Measurements from ENCODE around the gene PPP3CB.

Gene PPP3CB

GRCh38 chr10:73501651-73502050 lies 5.8 kb upstream of the PPP3CB start:
- Histone ChIP-seq H3K36me3 (ENCODE audit: low read depth) (0 out of 2 replicates have a peak, but pooled peaks cover 7% of the 10 kb centered on the region), H3K27me3 (ENCODE audit: insufficient read depth, poor library complexity, severe bottlenecking) (no peaks in the 10 kb centered on the region), H3K4me1 (ENCODE audit: insufficient read depth, poor library complexity, severe bottlenecking) (peaks cover 1% of the 10 kb centered on the region), H3K9me3 (ENCODE audit: severe bottlenecking) (no peaks in the 10 kb centered on the region), H3K4me3 (ENCODE audit: severe bottlenecking) (no peak overlapping the region), H3K27ac (ENCODE audit: poor library complexity, severe bottlenecking) (no peak overlapping the region)
- DNase-seq (ENCODE audit: low spot score) (no peak), ATAC-seq (ENCODE audit: low read depth) (peak; percentile 31; the same call in 1 of the 3 replicates)
- no peak for TF ChIP-seq CTCF (IDR thresholded peaks at IDR 0.05; ENCODE audit: poor library complexity, severe bottlenecking)

DNA sequence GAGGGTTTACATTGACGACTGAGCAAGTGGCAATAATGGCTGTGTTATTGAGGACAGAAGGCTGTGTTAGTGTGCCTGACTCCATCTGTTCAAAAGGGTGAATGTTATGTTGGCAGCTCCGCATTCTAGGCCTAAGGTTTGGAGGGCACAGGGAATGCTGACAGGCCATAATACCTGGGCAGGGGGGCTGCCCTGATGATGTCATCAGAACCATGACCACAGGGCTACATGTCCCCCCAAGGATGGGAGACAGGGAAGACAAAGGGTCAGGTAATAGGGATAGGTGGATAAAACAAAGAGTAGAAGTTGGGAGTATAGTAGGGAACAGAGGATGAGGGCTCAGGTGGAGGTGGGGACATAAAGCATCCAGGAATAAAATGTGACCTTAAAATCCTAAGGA lies 1.8 kb upstream of the PPP3CB start:
- TF ChIP-seq CTCF (IDR thresholded peaks at IDR 0.05; ENCODE audit: poor library complexity, severe bottlenecking), result no peak
- Histone ChIP-seq H3K9me3 (ENCODE audit: severe bottlenecking) (no peaks in the 10 kb centered on the region), H3K27ac (ENCODE audit: poor library complexity, severe bottlenecking) (no peak overlapping the region), H3K4me3 (ENCODE audit: severe bottlenecking) (no peak overlapping the region), H3K4me1 (ENCODE audit: insufficient read depth, poor library complexity, severe bottlenecking) (peaks cover 21% of the 10 kb centered on the region), H3K27me3 (ENCODE audit: insufficient read depth, poor library complexity, severe bottlenecking) (no peaks in the 10 kb centered on the region), H3K36me3 (ENCODE audit: low read depth) (0 out of 2 replicates have a peak, but pooled peaks cover 3% of the 10 kb centered on the region)
- ATAC-seq (ENCODE audit: low read depth), result no peak
- no peak for DNase-seq (ENCODE audit: low spot score)

DNA sequence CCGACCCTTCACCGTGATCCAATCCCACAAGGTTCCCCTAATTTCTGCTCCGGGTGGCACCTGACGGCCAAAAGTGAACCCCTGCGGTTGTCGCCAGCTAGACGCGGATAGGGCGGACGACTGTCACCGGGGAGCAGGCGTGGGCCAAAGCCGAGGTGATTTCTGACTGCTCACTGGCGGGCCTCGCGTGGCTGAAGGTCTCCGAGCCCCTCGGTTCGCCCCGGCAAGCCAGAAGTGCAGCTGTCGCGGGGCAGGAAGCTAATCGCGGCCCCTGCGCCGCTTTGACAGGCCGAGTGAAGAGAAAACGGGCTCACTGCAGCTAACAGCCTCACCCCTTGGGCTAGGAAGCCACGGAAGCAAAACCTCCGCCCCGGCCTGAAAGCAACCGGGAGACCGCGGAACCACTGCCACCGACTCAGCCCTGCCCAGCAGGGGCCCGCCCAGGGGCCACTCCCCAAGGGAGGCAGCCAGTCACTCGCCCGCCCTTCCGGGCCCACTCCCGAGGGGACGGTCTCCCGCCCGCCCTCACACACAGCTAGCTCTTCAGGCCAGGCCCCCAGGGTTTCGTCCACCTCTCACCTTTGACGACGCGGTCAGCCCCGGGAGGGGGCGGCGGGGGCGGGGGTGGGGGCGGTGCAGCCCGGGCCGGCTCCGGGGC lies 469 bp downstream of the PPP3CB start:
- Histone ChIP-seq H3K9me3 (ENCODE audit: severe bottlenecking) (no peaks in the 10 kb centered on the region), H3K27ac (ENCODE audit: poor library complexity, severe bottlenecking) (peak overlapping the region; percentile 83), H3K27me3 (ENCODE audit: insufficient read depth, poor library complexity, severe bottlenecking) (no peaks in the 10 kb centered on the region), H3K36me3 (ENCODE audit: low read depth) (peaks cover 2% of the 10 kb centered on the region; the same call in 1 of the 2 replicates), H3K4me3 (ENCODE audit: severe bottlenecking) (peak overlapping the region; percentile 81), H3K4me1 (ENCODE audit: insufficient read depth, poor library complexity, severe bottlenecking) (peaks cover 21% of the 10 kb centered on the region)
- TF ChIP-seq CTCF (IDR thresholded peaks at IDR 0.05; ENCODE audit: poor library complexity, severe bottlenecking), result no peak
- DNase-seq (ENCODE audit: low spot score) (peak; percentile 93), ATAC-seq (ENCODE audit: low read depth) (peak; percentile 91)

- DNase-seq (ENCODE audit: low spot score), result no peak
- Histone ChIP-seq H3K27ac (ENCODE audit: poor library complexity, severe bottlenecking) (peak overlapping the region; percentile 83), H3K4me3 (ENCODE audit: severe bottlenecking) (peak overlapping the region; percentile 81), H3K9me3 (ENCODE audit: severe bottlenecking) (no peaks in the 10 kb centered on the region), H3K4me1 (ENCODE audit: insufficient read depth, poor library complexity, severe bottlenecking) (peaks cover 21% of the 10 kb centered on the region), H3K36me3 (ENCODE audit: low read depth) (peaks cover 4% of the 10 kb centered on the region; the same call in 1 of the 2 replicates), H3K27me3 (ENCODE audit: insufficient read depth, poor library complexity, severe bottlenecking) (no peaks in the 10 kb centered on the region)
- no peak for ATAC-seq (ENCODE audit: low read depth)
- no peak for TF ChIP-seq CTCF (IDR thresholded peaks at IDR 0.05; ENCODE audit: poor library complexity, severe bottlenecking)
Measured at GRCh38 chr10:73494877-73495225, 973 bp downstream of the PPP3CB start.

DNA sequence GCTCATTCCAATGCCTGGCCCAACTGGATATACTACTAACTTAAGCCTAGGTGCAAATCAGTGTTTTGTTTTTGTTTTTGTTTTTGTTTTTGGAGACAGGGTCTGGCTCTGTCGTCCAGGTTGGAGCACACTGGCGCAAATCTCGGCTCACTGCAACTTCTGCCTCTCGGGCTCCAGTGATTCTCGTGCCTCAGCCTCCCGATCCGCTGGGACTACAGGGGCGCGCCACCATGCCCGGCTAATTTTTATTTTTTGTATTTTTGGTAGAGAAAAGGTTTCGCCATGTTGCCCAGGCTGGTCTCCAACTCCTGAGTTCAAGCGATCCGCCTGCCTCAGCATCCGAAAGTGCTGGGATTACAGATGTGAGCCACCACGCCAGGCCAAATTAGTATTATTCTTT lies 1.6 kb downstream of the PPP3CB start:
- peaks cover 4% of the 10 kb centered on the region; the same call in 1 of the 2 replicates for H3K36me3 ChIP-seq (ENCODE audit: low read depth)

More for the DNA sequence above, 1.6 kb downstream of the PPP3CB start:
- ATAC-seq (ENCODE audit: low read depth), result no peak
- peak overlapping the region; percentile 83 for H3K27ac ChIP-seq (ENCODE audit: poor library complexity, severe bottlenecking)
- TF ChIP-seq CTCF (IDR thresholded peaks at IDR 0.05; ENCODE audit: poor library complexity, severe bottlenecking), result no peak
- H3K4me1 ChIP-seq (ENCODE audit: insufficient read depth, poor library complexity, severe bottlenecking), result peaks cover 21% of the 10 kb centered on the region
- no peaks in the 10 kb centered on the region for H3K9me3 ChIP-seq (ENCODE audit: severe bottlenecking)
- no peak for DNase-seq (ENCODE audit: low spot score)
- H3K4me3 ChIP-seq (ENCODE audit: severe bottlenecking), result peak overlapping the region; percentile 81
- H3K27me3 ChIP-seq (ENCODE audit: insufficient read depth, poor library complexity, severe bottlenecking), result no peaks in the 10 kb centered on the region

Measured in RWPE2 (cell line).